AG04449 (cell line): ENCODE results near the gene KLHL10.

Experiments used
- CTCF ChIA-PET: fragments of 350-600 bp; formaldehyde crosslinking; extraction: SDS; loops from one replicate; lab custom pipeline; 2021; ENCODE audit warnings: antibody characterized with exemption; lab: Yijun Ruan, JAX
- POLR2A ChIA-PET: fragments of 400-600, 350-600 bp; formaldehyde crosslinking; extraction: SDS; loops from one replicate; lab custom pipeline; 2020; ENCODE audit warnings: antibody characterized with exemption, inconsistent platforms; lab: Yijun Ruan, JAX
- DNase-seq: peaks from one replicate; pipeline ENCODE4 v3.0.0-alpha.2; 2010; ENCODE audit warnings: low read depth, low spot score
- H3K4me3 ChIP-seq: 2 replicates; pipeline ENCODE4 v1.5.1; 2011; ENCODE audit warnings: low read depth, mild to moderate bottlenecking, control low read depth, low read length
- CTCF ChIP-seq: IDR thresholded peaks from one replicate; pipeline ENCODE4 v1.5.1; 2011; ENCODE audit warnings: mild to moderate bottlenecking, moderate library complexity, low read length, control low read depth, inconsistent platforms; ENCODE audit not compliant: insufficient read depth; ENCODE audit errors: missing control alignments

Gene KLHL10

GRCh38 chr17:41837761-41838538 is at the start of gene KLHL10:
Gene KLHL10 (plus strand): TSS chr17:41837825. CDS start chr17:41837933, 108 bp downstream.
- ChIA-PET CTCF (interaction anchor here (0.7 to 1.5 kb wide), 4 partner anchors 8 to 26 kb away, joined by 3 to 5 read pairs (median 4); no protein-coding TSS in a partner anchor), POLR2A (no interaction called here)
- no peak for TF ChIP-seq CTCF
- no peak for DNase-seq
- no peak within 1 kb of the TSS for H3K4me3 ChIP-seq

- DNase-seq: no peak
- POLR2A ChIA-PET: interaction anchor here (0.6 kb wide), 1 partner anchor 20 kb away, joined by 3 read pairs; no protein-coding TSS in a partner anchor
- H3K4me3 ChIP-seq: no peak overlapping the region
- no peak for TF ChIP-seq CTCF
- CTCF ChIA-PET: interaction anchor here (1.4 to 11.3 kb wide), 4 partner anchors 7 to 57 kb away, joined by 3 to 189 read pairs (median 16); partner anchors contain the start of genes HAP1 and JUP
These were observed 44.5 kb upstream of the KLHL10 start for GRCh38 chr17:41792845-41793783.

- no peak for TF ChIP-seq CTCF
- CTCF ChIA-PET: interaction anchor here (2.2 to 11.3 kb wide), 3 partner anchors 8 to 58 kb away, joined by 11 to 189 read pairs (median 21); partner anchors contain the start of genes HAP1 and JUP
- H3K4me3 ChIP-seq: no peak overlapping the region
- no peak for DNase-seq
- POLR2A ChIA-PET: interaction anchor here (0.6 kb wide), 1 partner anchor 21 kb away, joined by 3 read pairs; no protein-coding TSS in a partner anchor
These were observed 43.7 kb upstream of the KLHL10 start for GRCh38 chr17:41793784-41794539.

- no peak for DNase-seq
- POLR2A ChIA-PET: interaction anchor here (0.7 kb wide), 1 partner anchor 106 kb away, joined by 3 read pairs; no protein-coding TSS in a partner anchor
- CTCF ChIA-PET: interaction anchor here (2.2 to 11.3 kb wide), 4 partner anchors 7 to 59 kb away, joined by 8 to 189 read pairs (median 16); partner anchors contain the start of genes HAP1, JUP and P3H4
- no peak for TF ChIP-seq CTCF
- no peak overlapping the region for H3K4me3 ChIP-seq
These were observed 43.1 kb upstream of the KLHL10 start for GRCh38 chr17:41794540-41794975.

GRCh38 chr17:41796121-41796895 is 41.3 kb upstream of the KLHL10 start:
- DNase-seq: no peak
- TF ChIP-seq CTCF: no peak
- H3K4me3 ChIP-seq: no peak overlapping the region
- POLR2A ChIA-PET: no interaction called here
- CTCF ChIA-PET: interaction anchor here (0.9 to 11.3 kb wide), 7 partner anchors 10 to 60 kb away, joined by 3 to 189 read pairs (median 8); partner anchors contain the start of genes HAP1, JUP and P3H4
